ENCODE data around the gene EFCC1.

The EFCC1 gene

GRCh38 chr3:129001101-129001805 is at the start of gene EFCC1:
TSS of gene EFCC1 (plus strand) at chr3:129001304. CDS start at chr3:129001629, 325 bp downstream.
- TF ChIP-seq CEBPB (IDR thresholded peaks at IDR 0.05) (no peak), TAF1 (IDR thresholded peaks at IDR 0.05; ENCODE audit: low read depth) (no peak), YY1 (IDR thresholded peaks at IDR 0.05; ENCODE audit: low read depth) (no peak), ZBTB7A (IDR thresholded peaks at IDR 0.05; ENCODE audit: low read depth) (peak; percentile 83), CREB1 (IDR thresholded peaks at IDR 0.05; ENCODE audit: low read depth) (no peak), RAD21 (IDR thresholded peaks at IDR 0.05; ENCODE audit: low read depth) (no peak), NFIC (IDR thresholded peaks at IDR 0.05) (0 out of 2 replicates have a peak, but pooled peaks have one; percentile 17), EGR1 (IDR thresholded peaks at IDR 0.05) (peak; percentile 70; the same call in 1 of the 2 replicates)

- TF ChIP-seq ZBTB7A (IDR thresholded peaks at IDR 0.05; ENCODE audit: low read depth), result no peak
- TF ChIP-seq REST (IDR thresholded peaks at IDR 0.05; ENCODE audit: low read depth), result no peak
- TF ChIP-seq EP300 (IDR thresholded peaks at IDR 0.05; ENCODE audit: borderline replicate concordance), result no peak
- no peak for TF ChIP-seq MAX (IDR thresholded peaks at IDR 0.05)
- TF ChIP-seq YY1 (IDR thresholded peaks at IDR 0.05; ENCODE audit: low read depth), result no peak
- TF ChIP-seq TEAD4 (IDR thresholded peaks at IDR 0.05), result no peak
- TF ChIP-seq FOXM1 (IDR thresholded peaks at IDR 0.05; ENCODE audit: borderline replicate concordance, low read depth), result no peak
- TF ChIP-seq NFIC (IDR thresholded peaks at IDR 0.05), result no peak
Observed at GRCh38 chr3:128956440-128956839, 44.7 kb upstream of the EFCC1 start.

GRCh38 chr3:128965280-128965679 is 35.8 kb upstream of the EFCC1 start:
- TF ChIP-seq USF1 (IDR thresholded peaks at IDR 0.05) (no peak), EGR1 (IDR thresholded peaks at IDR 0.05) (no peak), CREB1 (IDR thresholded peaks at IDR 0.05; ENCODE audit: low read depth) (no peak), TEAD4 (IDR thresholded peaks at IDR 0.05) (no peak), REST (IDR thresholded peaks at IDR 0.05; ENCODE audit: low read depth) (no peak), MAX (IDR thresholded peaks at IDR 0.05) (no peak), TAF1 (IDR thresholded peaks at IDR 0.05; ENCODE audit: low read depth) (no peak), NFIC (IDR thresholded peaks at IDR 0.05) (no peak), EP300 (IDR thresholded peaks at IDR 0.05; ENCODE audit: borderline replicate concordance) (no peak), TCF12 (IDR thresholded peaks at IDR 0.05; ENCODE audit: low read depth) (no peak), ZBTB7A (IDR thresholded peaks at IDR 0.05; ENCODE audit: low read depth) (no peak)

GRCh38 chr3:128965818-128966217 is 35.3 kb upstream of the EFCC1 start:
- TF ChIP-seq CEBPB (IDR thresholded peaks at IDR 0.05) (no peak), EP300 (IDR thresholded peaks at IDR 0.05; ENCODE audit: borderline replicate concordance) (no peak), NFIC (IDR thresholded peaks at IDR 0.05) (no peak), FOXM1 (IDR thresholded peaks at IDR 0.05; ENCODE audit: borderline replicate concordance, low read depth) (no peak), MAX (IDR thresholded peaks at IDR 0.05) (no peak), TEAD4 (IDR thresholded peaks at IDR 0.05) (no peak), CREB1 (IDR thresholded peaks at IDR 0.05; ENCODE audit: low read depth) (no peak), YY1 (IDR thresholded peaks at IDR 0.05; ENCODE audit: low read depth) (no peak), ZBTB7A (IDR thresholded peaks at IDR 0.05; ENCODE audit: low read depth) (no peak), TCF12 (IDR thresholded peaks at IDR 0.05; ENCODE audit: low read depth) (no peak)

GRCh38 chr3:128967748-128968355 is 33.3 kb upstream of the EFCC1 start:
- TF ChIP-seq FOXM1 (IDR thresholded peaks at IDR 0.05; ENCODE audit: borderline replicate concordance, low read depth) (no peak), TAF1 (IDR thresholded peaks at IDR 0.05; ENCODE audit: low read depth) (no peak), NFIC (IDR thresholded peaks at IDR 0.05) (no peak), EP300 (IDR thresholded peaks at IDR 0.05; ENCODE audit: borderline replicate concordance) (no peak), TEAD4 (IDR thresholded peaks at IDR 0.05) (no peak), EGR1 (IDR thresholded peaks at IDR 0.05) (no peak), USF1 (IDR thresholded peaks at IDR 0.05) (no peak), RAD21 (IDR thresholded peaks at IDR 0.05; ENCODE audit: low read depth) (no peak), ZBTB7A (IDR thresholded peaks at IDR 0.05; ENCODE audit: low read depth) (no peak), TCF12 (IDR thresholded peaks at IDR 0.05; ENCODE audit: low read depth) (no peak), MAX (IDR thresholded peaks at IDR 0.05) (no peak)
